GM23248 (cell line): Measurements from ENCODE around the gene NDEL1. TPM values are rescaled to one million over a fixed set of nuclear protein-coding genes. Genes with fewer than 3 reads are reported as not detected.

ENCODE experiments used
- DNase-seq: peaks from one replicate; pipeline ENCODE4 v3.0.0-alpha.2; 2015
- H2AFZ ChIP-seq: fragments of 200-600 bp; sonication (generic); 2 replicates; pipeline ENCODE4 v1.6.1; 2016; ENCODE audit warnings: antibody characterized with exemption
- H3F3A ChIP-seq: fragments of 200-600 bp; sonication (generic); 2 replicates; pipeline ENCODE4 v1.6.1; 2016; ENCODE audit warnings: mild to moderate bottlenecking, antibody characterized with exemption, mixed run types; ENCODE audit not compliant: insufficient read depth
- H3K27ac ChIP-seq: fragments of 200-600 bp; sonication (generic); 2 replicates; pipeline ENCODE4 v1.5.1; 2016; ENCODE audit warnings: mild to moderate bottlenecking
- H3K27me3 ChIP-seq: fragments of 200-600 bp; sonication (generic); replicated peaks from 2 replicates; pipeline ENCODE4 v1.6.1; 2016; ENCODE audit warnings: mild to moderate bottlenecking; ENCODE audit not compliant: insufficient read depth
- H3K36me3 ChIP-seq: fragments of 200-600 bp; sonication (generic); 2 replicates; pipeline ENCODE4 v1.6.1; 2016; ENCODE audit warnings: low read depth, mild to moderate bottlenecking
- H3K4me1 ChIP-seq: fragments of 200-600 bp; sonication (generic); 2 replicates; pipeline ENCODE4 v1.6.1; 2016; ENCODE audit warnings: mild to moderate bottlenecking; ENCODE audit not compliant: insufficient read depth
- H3K4me2 ChIP-seq: fragments of 200-600 bp; sonication (generic); one replicate; pipeline ENCODE4 v1.6.1; 2016; ENCODE audit warnings: mild to moderate bottlenecking; ENCODE audit not compliant: unreplicated experiment
- H3K4me3 ChIP-seq: fragments of 200-600 bp; sonication (generic); 2 replicates; pipeline ENCODE4 v1.5.1; 2016; ENCODE audit warnings: mild to moderate bottlenecking
- H3K79me2 ChIP-seq: fragments of 200-600 bp; sonication (generic); 2 replicates; pipeline ENCODE4 v1.6.1; 2016; ENCODE audit warnings: mild to moderate bottlenecking; ENCODE audit not compliant: insufficient read depth
- H3K9ac ChIP-seq: fragments of 200-600 bp; sonication (generic); 2 replicates; pipeline ENCODE4 v1.6.1; 2016; ENCODE audit warnings: mild to moderate bottlenecking
- H3K9me2 ChIP-seq: fragments of 200-600 bp; sonication (generic); 2 replicates; pipeline ENCODE4 v1.6.1; 2016; ENCODE audit warnings: mixed run types, mild to moderate bottlenecking, moderate library complexity; ENCODE audit not compliant: insufficient read depth
- H3K9me3 ChIP-seq: fragments of 200-600 bp; sonication (generic); one replicate; pipeline ENCODE4 v1.6.1; 2017; ENCODE audit warnings: low read depth
- H4K20me1 ChIP-seq: fragments of 200-600 bp; sonication (generic); 2 replicates; pipeline ENCODE4 v1.6.0; 2016; ENCODE audit not compliant: insufficient read depth
- EZH2 ChIP-seq: fragments of 200-600 bp; sonication (generic); IDR thresholded peaks from 2 replicates; pipeline ENCODE4 v1.6.1; 2018; ENCODE audit warnings: antibody characterized with exemption, mild to moderate bottlenecking; ENCODE audit not compliant: insufficient read depth, poor library complexity, severe bottlenecking
- EZH2phosphoT487 ChIP-seq: fragments of 200-600 bp; sonication (generic); IDR thresholded peaks from 2 replicates; pipeline ENCODE4 v1.6.1; 2018; ENCODE audit warnings: antibody characterized with exemption, moderate library complexity, mild to moderate bottlenecking, low read depth; ENCODE audit not compliant: insufficient read depth
- WGBS, 2 experiments: methylation state at CpG; one replicate each; pipeline ENCODE4 v1.1.6; 2015 to 2017; ENCODE audit warnings: low lambda C conversion rate in 2 of 2, low coverage in 1 of 2; ENCODE audit errors: missing lambda C conversion rate in 2 of 2; 5-methylcytosine and 5-hydroxymethylcytosine counted together
- in situ Hi-C: fragments of 300-500 bp; cut with MboI; formaldehyde crosslinking; loops from 2 replicates; pipeline ENCODE4 v1.15.0; 2020
- polyA plus RNA-seq: library from polyadenylated mRNA; unstranded; fragments of >200 nt; fragmentation: Nextera tagmentation; extraction: Ambion mirVana; gene quantifications from 2 replicates; pipeline ENCODE4 v1.2.1, GENCODE V29; 2016
- total RNA-seq: library from RNA; depleted of rRNA; stranded (reverse); fragments of >200 nt; shearing (Covaris generic); gene quantifications from 2 replicates; pipeline ENCODE4 v1.2.3, GENCODE V29; 2014

The NDEL1 gene
- total and polyA plus RNA-seq, 2 experiments from 2014 or later, result 74.9 to 111 TPM

DNA sequence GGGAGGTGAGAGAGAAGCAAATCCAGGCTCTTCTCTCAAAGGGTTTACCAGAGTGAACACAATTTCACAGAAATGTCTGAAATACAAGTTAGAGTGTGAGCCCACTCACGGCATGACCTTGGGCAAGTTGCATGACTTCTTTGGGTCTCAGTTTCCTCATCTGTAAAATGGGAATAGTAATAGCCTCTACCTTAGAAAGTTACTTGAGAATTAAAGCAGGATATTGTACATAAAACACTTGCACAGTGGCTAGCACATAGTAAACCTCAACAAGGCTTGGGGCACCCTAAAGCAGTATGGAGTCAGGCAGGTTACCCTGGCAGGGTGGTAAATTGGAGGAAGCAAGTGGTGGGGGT, 24.8 kb upstream of the NDEL1 start:
- Histone ChIP-seq H3K9ac (no peak overlapping the region), H3K9me2 (no peaks in the 10 kb centered on the region), H3K9me3 (no peaks in the 10 kb centered on the region), H3K4me3 (no peak overlapping the region), H3F3A (peaks cover 6% of the 10 kb centered on the region; the same call in 1 of the 2 replicates), H3K4me1 (peaks cover 7% of the 10 kb centered on the region; the same call in 1 of the 2 replicates), H4K20me1 (no peaks in the 10 kb centered on the region), H2AFZ (no peak overlapping the region), H3K36me3 (no peaks in the 10 kb centered on the region), H3K27me3 (no peaks in the 10 kb centered on the region), H3K4me2 (no peak overlapping the region), H3K79me2 (no peaks in the 10 kb centered on the region), H3K27ac (no peak overlapping the region)
- no peak for DNase-seq
- in situ Hi-C loops, result loop anchor here (10.0 kb wide), 1 partner anchor 344 kb away; the partner anchor contains the start of gene SPDYE4
- 79 to 85% methylated on average over 1 of the region's 1 CpG for WGBS, 2 experiments
- TF ChIP-seq EZH2 (no peak), EZH2phosphoT487 (no peak)

DNA sequence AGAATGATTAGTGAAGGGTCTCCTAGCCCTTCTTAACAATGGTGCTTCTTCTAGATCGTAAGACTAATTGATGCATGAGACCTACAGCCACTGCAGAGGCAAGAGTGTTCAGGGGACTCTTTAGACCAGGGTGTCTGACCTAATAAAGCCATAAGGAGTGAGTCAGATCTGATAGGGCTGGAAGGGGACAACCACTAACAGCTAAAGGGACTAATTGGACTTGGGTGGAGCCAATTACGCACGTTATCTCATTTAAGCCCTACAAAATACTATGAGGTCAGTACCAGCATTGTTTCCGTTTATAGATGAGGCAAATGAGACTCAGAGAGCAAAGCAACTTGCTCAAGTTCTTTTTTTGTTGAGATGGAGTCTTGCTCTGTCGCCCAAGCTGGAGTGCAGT, 23.6 kb upstream of the NDEL1 start:
- Histone ChIP-seq H2AFZ (no peak overlapping the region), H3K36me3 (no peaks in the 10 kb centered on the region), H3K27me3 (no peaks in the 10 kb centered on the region), H4K20me1 (no peaks in the 10 kb centered on the region), H3K9me2 (no peaks in the 10 kb centered on the region), H3K4me1 (peaks cover 7% of the 10 kb centered on the region; the same call in 1 of the 2 replicates), H3K79me2 (no peaks in the 10 kb centered on the region), H3K9ac (no peak overlapping the region), H3K27ac (no peak overlapping the region), H3K4me3 (no peak overlapping the region), H3K9me3 (no peaks in the 10 kb centered on the region), H3F3A (peaks cover 6% of the 10 kb centered on the region; the same call in 1 of the 2 replicates), H3K4me2 (no peak overlapping the region)
- in situ Hi-C loops, result loop anchor here (10.0 kb wide), 1 partner anchor 343 kb away; the partner anchor contains the start of gene SPDYE4
- no peak for TF ChIP-seq EZH2phosphoT487
- no peak for TF ChIP-seq EZH2
- 60 to 63% methylated on average over 5 of the region's 5 CpGs for WGBS, 2 experiments
- DNase-seq, result no peak

DNA sequence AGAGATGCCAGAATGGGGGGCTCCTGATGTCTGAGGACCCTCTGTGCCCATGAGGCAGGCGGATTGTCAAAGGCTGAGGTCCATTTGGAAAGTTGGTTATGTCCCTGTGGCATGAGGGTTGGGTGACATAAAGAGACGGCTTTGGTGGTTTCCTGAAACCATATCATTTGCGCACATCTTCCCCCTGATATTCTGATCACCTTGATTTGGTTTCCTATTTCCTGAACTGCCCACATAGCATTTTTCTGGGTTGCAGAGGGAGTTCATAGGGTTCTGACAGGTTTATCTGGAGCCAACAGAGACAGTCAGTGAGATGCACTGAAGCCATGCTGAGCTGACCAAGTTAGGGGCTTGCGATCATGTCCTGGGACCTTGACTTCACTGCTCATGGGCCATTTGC, 22.4 kb upstream of the NDEL1 start:
- no peaks in the 10 kb centered on the region for H3K9me3 ChIP-seq
- peaks cover 7% of the 10 kb centered on the region; the same call in 1 of the 2 replicates for H3K4me1 ChIP-seq
- no peaks in the 10 kb centered on the region for H3K79me2 ChIP-seq
- in situ Hi-C loops, result loop anchor here (10.0 kb wide), 1 partner anchor 341 kb away; the partner anchor contains the start of gene SPDYE4
- no peak overlapping the region for H3K27ac ChIP-seq
- H3K4me3 ChIP-seq, result no peak overlapping the region
- H3K9ac ChIP-seq, result no peak overlapping the region
- DNase-seq, result no peak
- H3K4me2 ChIP-seq, result no peak overlapping the region
- H4K20me1 ChIP-seq, result no peaks in the 10 kb centered on the region
- H3K9me2 ChIP-seq, result no peaks in the 10 kb centered on the region
- no peaks in the 10 kb centered on the region for H3K27me3 ChIP-seq
- H2AFZ ChIP-seq, result peak overlapping the region; percentile 47
- peaks cover 6% of the 10 kb centered on the region; the same call in 1 of the 2 replicates for H3F3A ChIP-seq
- 93 to 98% methylated on average over 4 of the region's 4 CpGs for WGBS, 2 experiments
- no peaks in the 10 kb centered on the region for H3K36me3 ChIP-seq
- TF ChIP-seq EZH2 (no peak), EZH2phosphoT487 (no peak)

DNA sequence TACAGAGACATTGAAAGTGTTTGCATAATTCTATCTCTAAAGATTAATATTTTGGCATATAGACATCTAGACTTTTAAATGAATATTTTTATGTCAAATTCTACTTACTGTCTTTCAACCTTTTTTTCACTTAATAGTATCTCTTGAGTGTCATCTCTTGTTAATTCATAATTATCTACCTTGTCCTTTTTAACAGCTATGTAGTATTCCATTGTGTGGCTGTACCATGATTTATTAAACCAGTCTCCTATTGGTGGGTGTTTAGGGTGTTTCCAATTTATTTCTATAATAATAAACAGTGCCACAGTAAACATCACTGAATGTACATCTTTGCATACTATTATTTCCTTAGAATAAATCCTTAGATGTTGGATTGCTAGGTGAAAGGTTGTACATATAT, 21.7 kb upstream of the NDEL1 start:
- Histone ChIP-seq H3F3A (peaks cover 6% of the 10 kb centered on the region; the same call in 1 of the 2 replicates), H3K9ac (no peak overlapping the region), H3K36me3 (no peaks in the 10 kb centered on the region), H3K4me3 (no peak overlapping the region), H2AFZ (no peak overlapping the region), H3K9me2 (no peaks in the 10 kb centered on the region), H3K9me3 (no peaks in the 10 kb centered on the region), H3K79me2 (no peaks in the 10 kb centered on the region), H3K27ac (no peak overlapping the region), H3K4me1 (peaks cover 7% of the 10 kb centered on the region; the same call in 1 of the 2 replicates), H4K20me1 (no peaks in the 10 kb centered on the region), H3K4me2 (no peak overlapping the region), H3K27me3 (no peaks in the 10 kb centered on the region)
- DNase-seq, result no peak
- in situ Hi-C loops, result loop anchor here (10.0 kb wide), 1 partner anchor 341 kb away; the partner anchor contains the start of gene SPDYE4
- TF ChIP-seq EZH2phosphoT487 (no peak), EZH2 (no peak)
